H1 (cell line): Measurements from ENCODE around the gene ATP11A.

Source experiments
- ATF3 ChIP-seq: IDR thresholded peaks from 2 replicates; pipeline ENCODE4 v1.6.1; 2011; ENCODE audit warnings: low read depth, mild to moderate bottlenecking, low read length; ENCODE audit not compliant: insufficient read depth
- CTCF ChIP-seq, 3 experiments: IDR thresholded peaks; 1 replicate in 2 of 3; 2 replicates in 1 of 3; pipeline versions ENCODE4 v1.5.1 to v1.6.1; 2011; ENCODE audit warnings: low read length in 3 of 3, mild to moderate bottlenecking in 3 of 3, inconsistent platforms in 2 of 3, low read depth in 1 of 3, moderate library complexity in 1 of 3; ENCODE audit not compliant: insufficient read depth in 1 of 3; ENCODE audit errors: control extremely low read depth in 1 of 3
- EZH2 ChIP-seq: fragments of 200-600 bp; sonication (generic); IDR thresholded peaks from 2 replicates; pipeline ENCODE4 v1.7.1; 2012; ENCODE audit warnings: low read depth, mild to moderate bottlenecking, moderate library complexity, low read length, inconsistent platforms; ENCODE audit not compliant: severe bottlenecking
- FOSL1 ChIP-seq: IDR thresholded peaks from 2 replicates; pipeline ENCODE4 v1.6.1; 2011; ENCODE audit warnings: mild to moderate bottlenecking, low read depth, low read length, moderate library complexity; ENCODE audit not compliant: insufficient read depth
- HDAC6 ChIP-seq: IDR thresholded peaks from one replicate; pipeline ENCODE4 v1.7.1; 2012; ENCODE audit warnings: low read depth, mild to moderate bottlenecking, inconsistent platforms, low read length, moderate library complexity
- POLR2A ChIP-seq, 2 experiments: IDR thresholded peaks; 1 replicate in 1 of 2; 2 replicates in 1 of 2; pipeline ENCODE4 v1.6.1; 2011; ENCODE audit warnings: low read depth in 2 of 2, low read length in 2 of 2, mild to moderate bottlenecking in 2 of 2; ENCODE audit errors: control extremely low read depth in 1 of 2
- ZNF274 ChIP-seq: IDR thresholded peaks from 2 replicates; pipeline ENCODE4 v1.7.0; 2012; ENCODE audit warnings: low read length, borderline replicate concordance; ENCODE audit errors: extremely low read depth

- no peak for TF ChIP-seq CTCF (IDR thresholded peaks at IDR 0.05; ENCODE audit: control extremely low read depth in 1 of 3, insufficient read depth in 1 of 3, low read depth in 1 of 3, low read length in 3 of 3)
- TF ChIP-seq ZNF274, result no peak
- TF ChIP-seq EZH2, result no peak
- TF ChIP-seq ATF3, result no peak
- no peak for TF ChIP-seq FOSL1
- no peak for TF ChIP-seq POLR2A (IDR thresholded peaks at IDR 0.05; ENCODE audit: control extremely low read depth in 1 of 2, low read depth in 2 of 2, low read length in 2 of 2)
- TF ChIP-seq HDAC6, result no peak
These were observed 236.2 kb downstream of the ATP11A start for GRCh38 chr13:112926003-112926402.
